Retinal pigment epithelial cell (primary cell): Measurements from ENCODE around the gene FAM13A.
A peak's percentile ranks its signal among the peaks of the same experiment; 100 is the strongest.

Experiments used
- DNase-seq: peaks from one replicate; pipeline ENCODE4 v3.0.0-alpha.2; 2010; ENCODE audit warnings: low read depth
- H3K4me3 ChIP-seq: 2 replicates; pipeline ENCODE4 v1.5.1; 2011; ENCODE audit warnings: mild to moderate bottlenecking, low read length, control low read depth, moderate library complexity
- TF ChIP-seq, protein P1 (sequence below): conservative IDR thresholded peaks from 2 replicates; pipeline ENCODE4 v1.5.1; 2011; ENCODE audit warnings: low read depth, low read length, control low read depth, inconsistent platforms

The FAM13A gene

DNA sequence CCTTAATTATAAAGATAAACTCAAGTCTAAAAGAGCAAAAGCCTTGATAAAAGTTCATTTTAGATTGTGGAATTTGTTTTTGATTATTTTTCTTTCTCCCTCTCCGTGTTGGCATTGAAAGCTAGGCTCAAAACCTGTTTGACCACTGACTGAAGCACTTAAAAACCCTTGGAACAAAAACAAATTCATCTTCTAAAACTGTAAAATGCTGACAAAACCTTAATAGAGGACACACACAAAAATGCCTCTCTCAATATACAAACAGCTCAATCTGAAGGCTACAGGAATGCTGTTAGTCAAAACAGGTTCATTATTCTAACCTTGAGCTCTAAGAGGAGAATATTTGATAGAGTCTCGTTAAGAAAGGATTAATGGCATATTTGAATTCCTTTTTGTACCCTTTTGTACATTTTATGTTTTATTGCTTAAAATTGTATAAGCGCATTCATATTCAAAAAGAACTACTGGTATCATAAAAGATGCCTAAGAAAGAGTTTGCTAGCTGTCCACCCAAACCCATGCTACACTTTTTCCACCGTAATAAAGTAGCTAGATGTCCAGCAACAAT lies 285.0 kb downstream of the FAM13A start:
- no peak overlapping the region for H3K4me3 ChIP-seq
- TF ChIP-seq, protein P1, sequence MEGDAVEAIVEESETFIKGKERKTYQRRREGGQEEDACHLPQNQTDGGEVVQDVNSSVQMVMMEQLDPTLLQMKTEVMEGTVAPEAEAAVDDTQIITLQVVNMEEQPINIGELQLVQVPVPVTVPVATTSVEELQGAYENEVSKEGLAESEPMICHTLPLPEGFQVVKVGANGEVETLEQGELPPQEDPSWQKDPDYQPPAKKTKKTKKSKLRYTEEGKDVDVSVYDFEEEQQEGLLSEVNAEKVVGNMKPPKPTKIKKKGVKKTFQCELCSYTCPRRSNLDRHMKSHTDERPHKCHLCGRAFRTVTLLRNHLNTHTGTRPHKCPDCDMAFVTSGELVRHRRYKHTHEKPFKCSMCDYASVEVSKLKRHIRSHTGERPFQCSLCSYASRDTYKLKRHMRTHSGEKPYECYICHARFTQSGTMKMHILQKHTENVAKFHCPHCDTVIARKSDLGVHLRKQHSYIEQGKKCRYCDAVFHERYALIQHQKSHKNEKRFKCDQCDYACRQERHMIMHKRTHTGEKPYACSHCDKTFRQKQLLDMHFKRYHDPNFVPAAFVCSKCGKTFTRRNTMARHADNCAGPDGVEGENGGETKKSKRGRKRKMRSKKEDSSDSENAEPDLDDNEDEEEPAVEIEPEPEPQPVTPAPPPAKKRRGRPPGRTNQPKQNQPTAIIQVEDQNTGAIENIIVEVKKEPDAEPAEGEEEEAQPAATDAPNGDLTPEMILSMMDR, result no peak
- DNase-seq, result no peak

DNA sequence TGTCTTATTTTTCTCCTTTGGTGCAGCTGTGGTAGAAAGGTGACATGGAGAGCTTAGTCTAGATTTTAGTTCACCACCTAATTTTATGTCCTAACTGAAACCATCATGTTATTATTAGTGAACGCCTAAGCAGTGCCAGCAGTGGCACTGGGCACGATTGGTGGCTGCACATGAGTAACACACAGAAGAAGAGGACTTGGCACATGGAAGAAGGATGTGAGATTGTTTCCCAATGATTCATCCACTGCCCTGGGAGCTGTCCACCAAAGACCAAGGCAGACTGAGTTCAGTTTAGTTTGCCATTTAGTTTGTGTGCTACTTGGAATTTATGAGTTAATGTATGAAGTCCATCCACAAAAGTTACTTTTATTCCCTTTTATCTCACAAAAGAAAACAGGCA lies 291.3 kb downstream of the FAM13A start:
- no peak overlapping the region for H3K4me3 ChIP-seq
- DNase-seq, result peak; percentile 76
- TF ChIP-seq, protein P1, result no peak

DNA sequence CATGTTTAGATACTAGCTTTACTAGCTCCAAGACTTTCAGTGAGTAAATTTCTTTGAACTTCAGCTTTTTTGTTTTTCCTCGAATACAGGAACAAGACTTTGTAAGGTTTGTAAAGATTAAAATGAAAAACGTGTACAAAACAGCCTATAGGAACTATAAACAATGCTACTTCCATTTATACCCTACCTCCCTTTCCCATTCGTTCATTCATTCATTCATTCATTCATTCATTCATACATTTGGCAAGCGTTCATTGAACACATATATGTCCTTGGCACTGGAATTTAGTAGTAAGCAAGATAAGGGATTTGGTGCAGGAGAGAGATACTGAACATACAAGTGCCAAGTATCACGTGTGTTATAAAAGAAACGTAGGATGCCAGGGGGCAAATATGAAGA lies 293.9 kb downstream of the FAM13A start:
- no peak overlapping the region for H3K4me3 ChIP-seq
- no peak for DNase-seq
- TF ChIP-seq, protein P1, result no peak

DNA sequence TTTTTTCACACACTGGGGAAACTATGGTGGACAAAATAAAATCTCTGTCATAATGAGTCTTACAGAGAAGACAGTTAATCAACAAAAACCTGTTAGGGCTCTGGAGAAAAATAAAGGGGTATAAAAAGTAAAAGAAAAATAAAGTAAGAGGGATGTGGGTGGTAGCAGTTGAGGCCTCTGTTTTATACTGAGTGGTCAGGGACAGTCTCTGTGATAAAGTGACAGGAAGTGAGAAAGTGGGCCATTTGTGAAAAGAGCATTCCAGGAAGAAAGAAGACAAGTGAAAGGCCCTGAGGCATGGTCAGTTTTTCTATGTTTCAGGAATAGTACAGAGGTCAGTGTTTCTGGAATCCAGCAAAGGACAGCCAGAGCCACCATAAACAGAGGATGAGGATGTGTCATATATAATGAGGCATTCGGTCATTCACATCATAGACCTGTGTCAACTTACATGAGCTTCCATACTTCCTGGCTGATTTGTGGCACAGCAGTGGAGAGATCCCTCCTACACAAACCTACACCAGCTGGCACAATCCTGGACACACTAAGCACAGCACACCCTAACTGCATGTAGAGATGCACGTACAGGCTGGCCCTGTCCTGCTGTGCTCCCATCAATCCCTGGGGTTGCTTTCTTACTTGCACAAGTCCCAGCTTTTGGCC lies 295.0 kb downstream of the FAM13A start:
- no peak overlapping the region for H3K4me3 ChIP-seq
- TF ChIP-seq, protein P1, result no peak
- DNase-seq, result no peak

DNA sequence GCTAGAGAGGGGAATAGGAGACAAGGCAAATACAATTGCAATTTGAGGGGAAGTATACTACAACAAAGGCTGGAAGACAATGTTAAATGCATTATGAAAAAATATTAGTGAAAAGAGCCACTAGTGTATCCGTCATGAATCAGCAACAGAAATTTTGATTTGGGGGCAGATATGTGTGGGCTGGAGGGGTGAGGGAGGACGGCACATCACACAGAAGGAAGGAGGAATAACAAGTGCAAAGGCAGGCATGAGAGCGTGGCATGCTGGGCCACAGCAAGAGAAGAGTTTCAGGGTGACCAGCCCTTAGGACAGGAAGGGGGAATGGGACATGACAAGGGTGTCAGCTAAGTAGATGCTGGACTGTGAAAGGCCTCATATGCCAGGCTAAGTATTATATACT lies 295.6 kb downstream of the FAM13A start:
- no peak for DNase-seq
- no peak overlapping the region for H3K4me3 ChIP-seq
- TF ChIP-seq, protein P1, result no peak

DNA sequence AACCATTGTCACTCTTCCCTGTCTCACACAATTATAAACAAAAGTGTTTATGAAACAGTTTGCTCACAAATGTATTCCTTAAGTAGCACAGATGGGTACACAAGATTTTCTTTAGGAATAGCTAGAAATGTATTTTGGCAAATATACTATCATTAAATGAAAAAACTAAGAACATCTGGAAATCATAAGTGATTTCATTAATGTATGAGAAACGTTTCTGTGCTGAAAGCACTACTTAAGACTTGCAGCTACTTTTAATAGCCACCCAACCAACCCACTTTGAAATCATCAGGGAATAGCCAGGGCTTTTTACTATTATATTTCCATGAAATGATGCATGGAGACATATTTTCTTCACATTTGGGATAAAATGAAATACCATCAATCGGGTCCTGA lies 297.1 kb downstream of the FAM13A start:
- no peak for DNase-seq
- TF ChIP-seq, protein P1, result no peak
- no peak overlapping the region for H3K4me3 ChIP-seq

DNA sequence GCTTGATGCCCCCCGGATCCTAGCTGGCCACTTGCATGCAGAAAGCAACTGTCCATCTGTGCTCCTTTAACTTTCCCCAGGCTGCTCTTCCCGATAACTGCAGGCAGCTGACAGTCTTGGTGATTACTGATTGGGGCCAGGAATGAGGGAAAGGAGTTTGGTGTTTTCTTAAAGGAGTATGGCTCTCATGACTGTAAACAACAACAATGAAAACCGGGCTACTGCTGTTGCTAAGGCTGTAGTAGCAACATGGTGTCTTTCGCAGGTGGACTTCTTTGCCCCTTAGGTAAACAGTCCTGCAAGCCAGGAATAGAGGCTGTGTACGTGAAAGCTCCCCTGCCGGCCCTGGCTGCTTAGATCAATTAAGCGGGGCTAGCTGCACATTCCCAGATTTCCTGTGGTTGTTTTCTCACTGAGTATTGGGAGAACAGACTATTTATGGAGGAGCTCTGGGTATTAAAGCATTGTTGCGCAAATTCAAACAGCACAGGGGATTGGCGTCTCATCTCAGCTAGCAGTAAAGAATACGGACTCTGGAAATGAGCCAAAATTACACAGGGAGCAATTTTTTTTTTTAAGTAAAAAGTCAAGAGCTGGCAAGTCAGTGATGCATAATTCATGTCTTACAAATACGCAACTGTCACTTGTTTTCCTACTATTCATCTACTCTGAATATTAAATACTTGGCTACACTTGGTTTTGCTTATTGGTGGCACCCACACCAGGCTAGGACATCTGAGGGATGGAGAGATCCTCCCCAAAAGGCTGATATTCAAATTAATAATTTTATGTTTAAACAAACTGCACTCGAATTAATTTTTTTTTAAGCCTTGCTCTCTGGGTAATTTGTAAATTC lies 297.7 kb downstream of the FAM13A start:
- peak; percentile 86 for DNase-seq
- H3K4me3 ChIP-seq, result peak overlapping the region; percentile 27
- TF ChIP-seq, protein P1, result no peak
